Nasal cavity respiratory epithelium epithelial cell of viscerocranial mucosa (primary cell): ENCODE results near the gene DBF4B. TPM values are rescaled to one million over a fixed set of nuclear protein-coding genes. Genes with fewer than 3 reads are reported as not detected.

Experiments
- total RNA-seq: library from RNA; depleted of rRNA; stranded (reverse); fragments of >200 nt; gene quantifications from 2 replicates; pipeline ENCODE4 v1.2.3, GENCODE V29; 2014

Gene DBF4B, protein sequence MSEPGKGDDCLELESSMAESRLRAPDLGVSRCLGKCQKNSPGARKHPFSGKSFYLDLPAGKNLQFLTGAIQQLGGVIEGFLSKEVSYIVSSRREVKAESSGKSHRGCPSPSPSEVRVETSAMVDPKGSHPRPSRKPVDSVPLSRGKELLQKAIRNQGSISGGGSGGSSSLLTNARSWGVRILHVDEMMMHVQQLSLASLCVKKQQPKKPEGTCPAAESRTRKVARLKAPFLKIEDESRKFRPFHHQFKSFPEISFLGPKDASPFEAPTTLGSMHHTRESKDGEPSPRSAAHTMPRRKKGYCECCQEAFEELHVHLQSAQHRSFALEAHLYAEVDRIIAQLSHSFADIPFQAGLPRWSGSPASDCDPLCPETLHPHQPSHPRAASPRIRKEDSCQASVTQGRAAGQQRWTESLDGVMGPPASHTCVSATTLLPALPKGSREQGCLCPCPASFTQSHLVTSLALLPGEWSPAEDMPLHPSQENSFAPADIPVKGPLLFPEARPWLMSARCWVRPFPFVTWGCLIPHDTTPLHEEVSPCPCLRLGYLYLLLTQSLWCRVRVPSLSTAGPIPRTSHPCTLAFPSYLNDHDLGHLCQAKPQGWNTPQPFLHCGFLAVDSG
- 0.34 and 1.4 TPM in 2 replicates for total RNA-seq

DNA sequence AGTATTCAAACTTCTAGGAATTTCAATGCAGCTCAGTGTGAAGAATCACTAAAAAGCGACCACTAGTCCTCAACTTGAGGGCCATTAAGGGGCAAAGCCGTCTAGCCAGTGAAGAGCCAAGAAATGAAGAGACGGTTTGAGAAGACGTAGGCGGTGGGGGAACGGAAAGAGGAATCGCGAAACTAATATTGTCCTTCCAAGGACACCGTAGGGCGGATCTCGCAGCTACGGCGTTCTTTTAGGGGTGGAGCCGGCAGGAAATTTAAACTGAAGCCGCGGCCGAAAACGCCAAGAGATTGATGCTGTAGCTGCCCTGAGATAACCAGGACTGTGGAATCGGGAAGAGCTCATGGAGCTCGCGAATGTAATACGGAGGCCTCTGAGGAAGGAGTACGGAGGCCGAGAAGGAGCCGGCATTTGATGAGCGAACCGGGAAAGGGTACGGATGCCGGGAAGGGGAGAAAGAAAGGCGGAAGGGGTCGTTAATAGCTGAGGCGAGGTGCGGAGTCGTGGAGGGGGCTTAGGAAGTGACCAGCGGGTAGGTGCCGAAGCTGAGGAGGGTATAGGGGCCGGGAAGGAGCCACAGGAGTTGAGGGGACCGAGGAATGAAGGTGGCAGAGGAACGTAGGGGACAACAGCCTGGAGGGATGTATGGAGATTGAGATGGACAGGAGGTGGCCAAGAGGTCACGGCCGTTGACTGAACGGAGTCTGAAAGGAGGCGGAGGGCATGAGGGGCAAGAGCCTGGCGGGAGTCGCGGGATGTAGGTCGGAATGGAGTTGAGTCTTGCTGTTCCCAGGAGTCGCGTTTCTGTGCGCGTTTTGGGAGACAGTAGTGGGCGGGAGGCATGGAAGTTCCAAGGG, at the start of gene DBF4B:
Gene DBF4B, plus strand, starts transcription at position 265 of the 863 bp plus-strand sequence. Its CDS starts 156 bp downstream, at position 421.

GRCh38 chr17:44689477-44690217, 18.8 kb upstream of the DBF4B start, which contains the start of gene CCDC43:
Gene CCDC43, minus strand, starts transcription at chr17:44689776. Its CDS starts 23 bp downstream, at chr17:44689753.

GRCh38 chr17:44758414-44759085, 50.1 kb downstream of the DBF4B start, which contains the start of gene ADAM11:
Gene ADAM11, plus strand, starts transcription at chr17:44758988. Its CDS starts 212 bp downstream, at chr17:44759200.

Other genes with a start within 250 kb of the DBF4B start
- gene GPATCH8, start 205.3 kb upstream of the DBF4B start, total RNA-seq: 10.3 and 27.0 TPM in 2 replicates
- 0.34 and 0.64 TPM in 2 replicates for gene FZD2, start 151.2 kb upstream of the DBF4B start, total RNA-seq
- under 0.01 TPM in 1 of 2 replicates, not detected in the other for gene MEIOC, start 52.2 kb upstream of the DBF4B start, total RNA-seq
- gene CCDC43, start 18.9 kb upstream of the DBF4B start, total RNA-seq: 41.2 and 47.8 TPM in 2 replicates
- under 0.01 TPM in 2 replicates for gene ADAM11, start 50.3 kb downstream of the DBF4B start, total RNA-seq
- gene GJC1, start 121.6 kb downstream of the DBF4B start, total RNA-seq: 1.5 and 6.5 TPM in 2 replicates
- gene HIGD1B, start 139.2 kb downstream of the DBF4B start, total RNA-seq: not detected in 2 replicates
- 91.2 and 160 TPM in 2 replicates for gene EFTUD2, start 190.8 kb downstream of the DBF4B start, total RNA-seq
- under 0.01 TPM in 1 of 2 replicates, not detected in the other for gene GFAP, start 206.8 kb downstream of the DBF4B start, total RNA-seq
- gene KIF18B, start 239.1 kb downstream of the DBF4B start, total RNA-seq: under 0.01 TPM in 1 of 2 replicates, not detected in the other